ENCODE measurements around the gene TRIM23.

TRIM23 gene

GRCh38 chr5:65570598-65571226, 53.4 kb downstream of the TRIM23 start:
- TF ChIP-seq, protein P1, sequence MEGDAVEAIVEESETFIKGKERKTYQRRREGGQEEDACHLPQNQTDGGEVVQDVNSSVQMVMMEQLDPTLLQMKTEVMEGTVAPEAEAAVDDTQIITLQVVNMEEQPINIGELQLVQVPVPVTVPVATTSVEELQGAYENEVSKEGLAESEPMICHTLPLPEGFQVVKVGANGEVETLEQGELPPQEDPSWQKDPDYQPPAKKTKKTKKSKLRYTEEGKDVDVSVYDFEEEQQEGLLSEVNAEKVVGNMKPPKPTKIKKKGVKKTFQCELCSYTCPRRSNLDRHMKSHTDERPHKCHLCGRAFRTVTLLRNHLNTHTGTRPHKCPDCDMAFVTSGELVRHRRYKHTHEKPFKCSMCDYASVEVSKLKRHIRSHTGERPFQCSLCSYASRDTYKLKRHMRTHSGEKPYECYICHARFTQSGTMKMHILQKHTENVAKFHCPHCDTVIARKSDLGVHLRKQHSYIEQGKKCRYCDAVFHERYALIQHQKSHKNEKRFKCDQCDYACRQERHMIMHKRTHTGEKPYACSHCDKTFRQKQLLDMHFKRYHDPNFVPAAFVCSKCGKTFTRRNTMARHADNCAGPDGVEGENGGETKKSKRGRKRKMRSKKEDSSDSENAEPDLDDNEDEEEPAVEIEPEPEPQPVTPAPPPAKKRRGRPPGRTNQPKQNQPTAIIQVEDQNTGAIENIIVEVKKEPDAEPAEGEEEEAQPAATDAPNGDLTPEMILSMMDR (conservative IDR thresholded peaks at IDR 0.05; ENCODE audit: control insufficient read depth, insufficient read depth, low read depth, low read length), result no peak
- no peak overlapping the region for H3K4me3 ChIP-seq (ENCODE audit: control insufficient read depth, low read depth, low read length)
- no peak for DNase-seq (ENCODE audit: low read depth)

DNA sequence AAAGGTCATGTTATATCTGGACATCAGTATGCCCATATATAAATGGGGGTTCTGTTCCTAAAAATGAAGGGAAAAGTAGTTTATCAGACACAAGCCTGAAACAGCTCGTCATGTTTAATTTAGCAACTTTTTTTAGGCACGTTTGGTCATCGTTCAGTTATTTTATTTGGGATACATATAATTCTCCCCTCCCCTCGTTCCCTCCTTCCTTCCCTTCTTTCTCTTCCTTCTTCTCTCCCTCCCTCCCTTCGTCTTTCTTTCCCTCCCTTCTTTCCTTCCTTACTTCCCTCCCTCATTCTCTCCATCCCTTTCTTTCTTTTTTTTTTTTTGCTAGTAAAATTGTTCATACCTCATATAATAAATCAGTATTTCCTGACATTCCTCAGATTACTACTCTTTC, 57.6 kb downstream of the TRIM23 start:
- TF ChIP-seq, protein P1 (conservative IDR thresholded peaks at IDR 0.05; ENCODE audit: control insufficient read depth, insufficient read depth, low read depth, low read length), result no peak
- no peak overlapping the region for H3K4me3 ChIP-seq (ENCODE audit: control insufficient read depth, low read depth, low read length)
- DNase-seq (ENCODE audit: low read depth), result no peak

- TF ChIP-seq, protein P1 (conservative IDR thresholded peaks at IDR 0.05; ENCODE audit: control insufficient read depth, insufficient read depth, low read depth, low read length), result no peak
- peak; percentile 23 for DNase-seq (ENCODE audit: low read depth)
- peak overlapping the region; percentile 98 for H3K4me3 ChIP-seq (ENCODE audit: control insufficient read depth, low read depth, low read length)
Observed at GRCh38 chr5:65563777-65564176, 60.4 kb downstream of the TRIM23 start.

DNA sequence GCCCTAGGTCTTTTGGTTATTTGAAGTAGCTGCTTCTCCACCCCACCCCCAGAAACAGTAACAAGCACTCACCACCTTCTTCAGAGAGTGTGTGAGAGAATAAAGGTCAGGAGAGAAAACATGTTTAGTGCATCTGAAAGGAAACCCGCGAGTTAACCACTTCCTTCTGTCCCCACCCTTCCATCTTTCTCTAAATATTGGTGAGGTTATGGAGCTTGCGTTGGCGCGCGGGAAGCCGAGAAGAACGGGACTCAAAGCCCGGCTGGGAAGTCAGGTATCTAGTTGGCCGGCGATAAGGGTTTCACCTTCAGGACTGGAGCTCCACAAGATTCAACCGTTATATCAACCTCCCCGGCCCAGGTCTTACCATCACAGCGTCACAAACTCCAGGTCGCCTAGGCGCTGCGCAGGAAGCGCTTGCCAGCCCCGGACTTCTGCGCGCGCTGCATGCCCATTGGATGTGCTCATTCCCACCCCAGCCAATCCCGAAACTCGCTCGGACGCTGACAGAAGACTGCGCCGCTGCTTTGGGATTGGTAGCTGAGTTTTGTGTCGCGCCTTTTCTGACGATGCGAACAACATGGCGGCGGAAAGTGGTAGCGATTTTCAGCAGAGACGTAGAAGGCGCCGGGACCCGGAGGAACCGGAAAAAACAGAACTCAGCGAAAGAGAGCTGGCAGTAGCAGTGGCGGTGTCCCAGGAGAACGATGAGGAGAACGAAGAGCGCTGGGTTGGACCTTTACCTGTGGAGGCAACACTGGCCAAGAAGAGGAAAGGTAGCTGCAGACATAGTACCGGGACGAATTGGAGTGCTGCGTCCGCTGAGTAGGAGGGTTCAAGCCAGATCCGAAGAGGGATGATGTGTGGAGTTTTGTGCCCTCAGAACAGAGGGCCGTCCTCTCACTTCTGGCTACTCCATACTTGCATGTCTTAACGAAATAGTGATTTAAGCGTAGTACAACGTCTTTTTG, 61.1 kb downstream of the TRIM23 start, which contains the start of the genes CENPK and PPWD1:
Gene CENPK, minus strand, starts transcription at position 438 of the 971 bp plus-strand sequence. CDS start 8,261 bp downstream, outside the sequence.
Gene PPWD1, plus strand, starts transcription at position 566 of the 971 bp plus-strand sequence. Its CDS starts 15 bp downstream, at position 581.
- peak within 1 kb of the TSS; percentile 98 for H3K4me3 ChIP-seq (ENCODE audit: control insufficient read depth, low read depth, low read length)
- peak; percentile 94 for DNase-seq (ENCODE audit: low read depth)
- TF ChIP-seq, protein P1 (conservative IDR thresholded peaks at IDR 0.05; ENCODE audit: control insufficient read depth, insufficient read depth, low read depth, low read length), result no peak

- no peak overlapping the region for H3K4me3 ChIP-seq (ENCODE audit: control insufficient read depth, low read depth, low read length)
- TF ChIP-seq, protein P1 (conservative IDR thresholded peaks at IDR 0.05; ENCODE audit: control insufficient read depth, insufficient read depth, low read depth, low read length), result no peak
- DNase-seq (ENCODE audit: low read depth), result no peak
Observed at GRCh38 chr5:65556718-65557117, 67.4 kb downstream of the TRIM23 start.

DNA sequence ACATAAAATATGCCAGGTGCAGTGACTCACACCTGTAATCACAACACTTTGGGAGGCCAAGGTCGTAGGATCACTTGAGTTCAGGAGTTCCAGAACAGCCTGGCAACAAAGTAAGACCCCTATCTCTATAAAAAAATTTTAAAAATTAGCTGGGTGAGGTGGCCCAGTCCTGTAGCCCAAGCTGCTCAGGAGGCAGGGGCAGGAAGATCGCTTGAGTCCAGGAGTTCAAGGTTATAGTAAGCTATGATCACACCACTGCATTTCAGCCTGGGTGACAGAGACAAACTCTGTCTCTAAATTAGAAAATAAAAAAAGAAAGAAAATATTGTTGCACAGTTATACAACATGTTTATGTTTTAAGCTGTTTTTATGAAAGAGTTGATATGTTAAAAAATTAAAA, 68.0 kb downstream of the TRIM23 start:
- no peak overlapping the region for H3K4me3 ChIP-seq (ENCODE audit: control insufficient read depth, low read depth, low read length)
- TF ChIP-seq, protein P1 (conservative IDR thresholded peaks at IDR 0.05; ENCODE audit: control insufficient read depth, insufficient read depth, low read depth, low read length), result no peak
- DNase-seq (ENCODE audit: low read depth), result no peak
